ENCODE results near the gene ZNF423.

- TF ChIP-seq, protein P1, sequence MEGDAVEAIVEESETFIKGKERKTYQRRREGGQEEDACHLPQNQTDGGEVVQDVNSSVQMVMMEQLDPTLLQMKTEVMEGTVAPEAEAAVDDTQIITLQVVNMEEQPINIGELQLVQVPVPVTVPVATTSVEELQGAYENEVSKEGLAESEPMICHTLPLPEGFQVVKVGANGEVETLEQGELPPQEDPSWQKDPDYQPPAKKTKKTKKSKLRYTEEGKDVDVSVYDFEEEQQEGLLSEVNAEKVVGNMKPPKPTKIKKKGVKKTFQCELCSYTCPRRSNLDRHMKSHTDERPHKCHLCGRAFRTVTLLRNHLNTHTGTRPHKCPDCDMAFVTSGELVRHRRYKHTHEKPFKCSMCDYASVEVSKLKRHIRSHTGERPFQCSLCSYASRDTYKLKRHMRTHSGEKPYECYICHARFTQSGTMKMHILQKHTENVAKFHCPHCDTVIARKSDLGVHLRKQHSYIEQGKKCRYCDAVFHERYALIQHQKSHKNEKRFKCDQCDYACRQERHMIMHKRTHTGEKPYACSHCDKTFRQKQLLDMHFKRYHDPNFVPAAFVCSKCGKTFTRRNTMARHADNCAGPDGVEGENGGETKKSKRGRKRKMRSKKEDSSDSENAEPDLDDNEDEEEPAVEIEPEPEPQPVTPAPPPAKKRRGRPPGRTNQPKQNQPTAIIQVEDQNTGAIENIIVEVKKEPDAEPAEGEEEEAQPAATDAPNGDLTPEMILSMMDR (IDR thresholded peaks at IDR 0.05; ENCODE audit: poor library complexity, severe bottlenecking) = no peak
- TF ChIP-seq POLR2AphosphoS5 (IDR thresholded peaks at IDR 0.05) = no peak
- no peak for TF ChIP-seq MXI1 (conservative IDR thresholded peaks at IDR 0.05; ENCODE audit: poor library complexity, severe bottlenecking)
- no peak for TF ChIP-seq EZH2 (IDR thresholded peaks at IDR 0.05; ENCODE audit: borderline replicate concordance, insufficient read depth, low read length, poor library complexity, severe bottlenecking)
- TF ChIP-seq TAF1 (IDR thresholded peaks at IDR 0.05; ENCODE audit: low read depth) = no peak
- TF ChIP-seq, protein P2, sequence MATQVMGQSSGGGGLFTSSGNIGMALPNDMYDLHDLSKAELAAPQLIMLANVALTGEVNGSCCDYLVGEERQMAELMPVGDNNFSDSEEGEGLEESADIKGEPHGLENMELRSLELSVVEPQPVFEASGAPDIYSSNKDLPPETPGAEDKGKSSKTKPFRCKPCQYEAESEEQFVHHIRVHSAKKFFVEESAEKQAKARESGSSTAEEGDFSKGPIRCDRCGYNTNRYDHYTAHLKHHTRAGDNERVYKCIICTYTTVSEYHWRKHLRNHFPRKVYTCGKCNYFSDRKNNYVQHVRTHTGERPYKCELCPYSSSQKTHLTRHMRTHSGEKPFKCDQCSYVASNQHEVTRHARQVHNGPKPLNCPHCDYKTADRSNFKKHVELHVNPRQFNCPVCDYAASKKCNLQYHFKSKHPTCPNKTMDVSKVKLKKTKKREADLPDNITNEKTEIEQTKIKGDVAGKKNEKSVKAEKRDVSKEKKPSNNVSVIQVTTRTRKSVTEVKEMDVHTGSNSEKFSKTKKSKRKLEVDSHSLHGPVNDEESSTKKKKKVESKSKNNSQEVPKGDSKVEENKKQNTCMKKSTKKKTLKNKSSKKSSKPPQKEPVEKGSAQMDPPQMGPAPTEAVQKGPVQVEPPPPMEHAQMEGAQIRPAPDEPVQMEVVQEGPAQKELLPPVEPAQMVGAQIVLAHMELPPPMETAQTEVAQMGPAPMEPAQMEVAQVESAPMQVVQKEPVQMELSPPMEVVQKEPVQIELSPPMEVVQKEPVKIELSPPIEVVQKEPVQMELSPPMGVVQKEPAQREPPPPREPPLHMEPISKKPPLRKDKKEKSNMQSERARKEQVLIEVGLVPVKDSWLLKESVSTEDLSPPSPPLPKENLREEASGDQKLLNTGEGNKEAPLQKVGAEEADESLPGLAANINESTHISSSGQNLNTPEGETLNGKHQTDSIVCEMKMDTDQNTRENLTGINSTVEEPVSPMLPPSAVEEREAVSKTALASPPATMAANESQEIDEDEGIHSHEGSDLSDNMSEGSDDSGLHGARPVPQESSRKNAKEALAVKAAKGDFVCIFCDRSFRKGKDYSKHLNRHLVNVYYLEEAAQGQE (IDR thresholded peaks at IDR 0.05; ENCODE audit: borderline replicate concordance) = no peak
- TF ChIP-seq RAD21 (conservative IDR thresholded peaks at IDR 0.05) = no peak
- TF ChIP-seq EP300 (conservative IDR thresholded peaks at IDR 0.05; ENCODE audit: poor library complexity, severe bottlenecking) = no peak
- TF ChIP-seq SMC3 (conservative IDR thresholded peaks at IDR 0.05; ENCODE audit: poor library complexity) = no peak
These were observed 262.4 kb downstream of the ZNF423 start for GRCh38 chr16:49593424-49594040.
